Skeletal muscle satellite cell (primary cell): ENCODE measurements around the gene TBL2. TPM values are rescaled to one million over a fixed set of nuclear protein-coding genes. Genes with fewer than 3 reads are reported as not detected.
A peak's percentile ranks its signal among the peaks of the same experiment; 100 is the strongest.
"Not testable (repeated sequence)": the region's sequence is repeated elsewhere in the genome, so short reads cannot be mapped to it uniquely, and the experiment has no call there.

Experiments
- H3K27me3 ChIP-seq: 2 replicates; pipeline ENCODE4 v1.7.0; 2013; ENCODE audit warnings: low read length; ENCODE audit not compliant: control insufficient read depth, insufficient read depth
- H3K36me3 ChIP-seq: 2 replicates; pipeline ENCODE4 v1.7.0; 2013; ENCODE audit warnings: mild to moderate bottlenecking, control low read depth, low read length; ENCODE audit not compliant: insufficient read depth
- H3K4me1 ChIP-seq: 2 replicates; pipeline ENCODE4 v1.7.0; 2013; ENCODE audit warnings: low read length; ENCODE audit not compliant: control insufficient read depth, insufficient read depth
- H3K4me2 ChIP-seq: 2 replicates; pipeline ENCODE4 v1.7.0; 2013; ENCODE audit warnings: mild to moderate bottlenecking, low read length
- H3K4me3 ChIP-seq: 2 replicates; pipeline ENCODE4 v1.7.0; 2013; ENCODE audit warnings: low read length
- H3K9ac ChIP-seq: 2 replicates; pipeline ENCODE4 v1.7.0; 2013; ENCODE audit warnings: mild to moderate bottlenecking, low read depth, low read length, moderate library complexity
- H3K9me3 ChIP-seq: replicated peaks from 2 replicates; pipeline ENCODE4 v1.7.0; 2013; ENCODE audit warnings: mild to moderate bottlenecking, control low read depth, low read length
- total RNA-seq: library from RNA; depleted of rRNA; stranded (reverse); fragments of >200 nt; gene quantifications from 2 replicates; pipeline ENCODE4 v1.2.3, GENCODE V29; 2012; rRNA removed

TBL2 gene
- total RNA-seq = 69.5 and 94.1 TPM in 2 replicates

DNA sequence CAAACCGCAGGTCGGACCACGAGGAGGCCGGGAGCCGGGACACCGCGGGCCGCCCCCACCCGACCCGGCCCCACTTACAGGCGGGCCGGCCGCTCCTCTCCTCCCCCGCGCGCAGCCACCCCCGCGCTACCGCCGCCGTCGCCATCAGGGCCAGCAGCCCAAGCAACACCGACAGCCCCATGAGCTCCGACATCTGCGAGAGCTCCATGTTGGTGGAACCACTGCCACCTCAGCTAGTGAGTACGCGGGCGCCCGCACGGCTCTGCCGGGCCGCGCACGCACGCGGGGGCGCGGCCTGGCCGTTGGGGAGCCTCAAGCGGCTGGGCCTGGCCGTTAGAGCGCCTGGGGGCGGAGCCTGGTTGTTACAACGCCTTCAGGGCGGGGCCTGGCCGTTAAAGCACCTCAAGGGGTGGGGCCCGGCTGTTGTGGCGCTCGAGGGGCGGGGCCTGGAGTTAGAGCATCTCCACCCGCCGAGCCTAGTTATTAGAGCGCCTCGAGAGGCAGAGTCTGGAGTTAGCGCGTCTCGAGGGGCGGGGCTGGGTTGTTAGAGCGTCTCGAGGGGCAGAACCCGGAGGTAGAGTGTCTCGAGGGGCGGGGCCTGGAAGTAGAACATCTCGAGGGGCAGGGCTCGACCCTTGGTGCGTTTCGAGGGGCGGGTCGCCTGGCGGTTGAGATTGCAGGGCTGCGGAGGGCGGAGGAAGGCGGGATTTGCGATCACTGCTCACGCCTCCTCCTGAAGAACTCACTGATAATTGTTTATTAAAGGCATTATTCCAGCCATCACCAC lies at the start of gene TBL2:
TSS of gene TBL2 (minus strand) at position 238 of the 787 bp plus-strand sequence. CDS start at position 208, 30 bp downstream.
- peak within 1 kb of the TSS; percentile 98 for H3K9ac ChIP-seq
- H3K4me1 ChIP-seq = peaks cover 31% of the 10 kb centered on the region
- no peaks in the 10 kb centered on the region for H3K9me3 ChIP-seq
- H3K36me3 ChIP-seq = peaks cover 15% of the 10 kb centered on the region
- H3K4me3 ChIP-seq = peak within 1 kb of the TSS; percentile 91
- peak within 1 kb of the TSS; percentile 94 for H3K4me2 ChIP-seq
- H3K27me3 ChIP-seq = no peaks in the 10 kb centered on the region

DNA sequence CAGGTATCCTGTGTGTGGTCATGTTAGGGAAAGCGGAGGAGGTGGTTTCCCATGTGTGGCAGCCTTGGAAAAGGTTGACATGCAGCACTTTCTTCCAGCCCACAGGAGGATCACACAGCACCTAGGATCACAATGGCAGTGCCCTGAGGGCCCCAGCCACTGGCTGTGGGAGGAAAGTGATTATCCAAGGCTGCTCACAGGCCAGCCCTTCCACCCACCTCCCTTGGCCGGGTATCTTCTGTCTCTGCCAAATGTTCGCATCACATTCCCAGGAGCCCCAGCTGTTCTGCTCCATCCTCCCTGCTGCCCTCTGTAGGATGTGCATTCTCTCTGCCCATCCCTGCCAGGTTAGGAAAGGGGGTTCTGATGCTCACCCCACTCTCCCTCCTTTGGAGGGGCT lies 48.4 kb upstream of the TBL2 start:
- Histone ChIP-seq H3K36me3 (no peaks in the 10 kb centered on the region), H3K4me1 (peaks cover 10% of the 10 kb centered on the region), H3K27me3 (peaks cover 61% of the 10 kb centered on the region), H3K9me3 (no peaks in the 10 kb centered on the region), H3K9ac (no peak overlapping the region), H3K4me3 (no peak overlapping the region), H3K4me2 (no peak overlapping the region)

DNA sequence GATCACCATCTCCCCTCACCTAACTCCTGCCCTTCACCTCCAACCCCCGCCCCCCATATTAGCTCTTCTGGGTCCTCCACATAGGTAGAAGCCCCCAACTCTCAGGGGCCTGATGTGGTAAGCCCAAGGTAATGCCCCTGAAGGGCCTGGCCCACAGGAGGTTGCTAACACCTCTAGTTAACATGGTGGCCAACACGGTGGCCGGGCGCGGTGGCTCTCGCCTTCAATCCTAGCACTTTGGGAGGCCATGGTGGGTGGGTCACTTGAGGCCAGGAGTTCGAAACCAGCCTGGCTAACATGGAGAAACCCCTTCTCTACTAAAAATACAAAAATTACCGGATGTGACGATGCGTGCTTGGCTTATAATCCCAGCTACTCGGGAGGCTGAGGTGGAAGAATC lies 46.9 kb upstream of the TBL2 start:
- H3K9ac ChIP-seq = no peak overlapping the region
- no peak overlapping the region for H3K4me3 ChIP-seq
- no peaks in the 10 kb centered on the region for H3K36me3 ChIP-seq
- H3K4me2 ChIP-seq = no peak overlapping the region
- H3K27me3 ChIP-seq = peaks cover 65% of the 10 kb centered on the region
- no peaks in the 10 kb centered on the region for H3K9me3 ChIP-seq
- peaks cover 10% of the 10 kb centered on the region for H3K4me1 ChIP-seq

DNA sequence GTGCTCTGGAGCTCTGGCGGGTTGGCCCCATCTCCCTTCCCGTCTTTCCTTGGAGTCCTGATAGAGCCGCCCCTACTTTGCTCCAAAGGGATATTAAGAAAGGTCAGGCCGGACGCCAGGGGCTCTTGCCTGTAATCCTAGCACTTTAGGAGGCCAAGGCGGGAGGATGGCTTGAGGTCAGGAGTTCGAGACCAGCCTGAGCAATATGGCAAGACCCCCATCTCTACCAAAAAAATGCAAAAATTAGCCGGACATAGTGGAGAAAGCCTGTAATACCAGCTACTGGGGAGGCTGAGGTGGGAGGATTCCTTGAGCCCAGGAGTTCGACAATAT lies 46.3 kb upstream of the TBL2 start:
- peak overlapping the region; percentile 69 for H3K4me3 ChIP-seq
- H3K4me1 ChIP-seq = peaks cover 10% of the 10 kb centered on the region
- H3K9ac ChIP-seq = no peak overlapping the region
- no peaks in the 10 kb centered on the region for H3K36me3 ChIP-seq
- H3K4me2 ChIP-seq = peak overlapping the region; percentile 94
- no peaks in the 10 kb centered on the region for H3K9me3 ChIP-seq
- peaks cover 65% of the 10 kb centered on the region for H3K27me3 ChIP-seq

DNA sequence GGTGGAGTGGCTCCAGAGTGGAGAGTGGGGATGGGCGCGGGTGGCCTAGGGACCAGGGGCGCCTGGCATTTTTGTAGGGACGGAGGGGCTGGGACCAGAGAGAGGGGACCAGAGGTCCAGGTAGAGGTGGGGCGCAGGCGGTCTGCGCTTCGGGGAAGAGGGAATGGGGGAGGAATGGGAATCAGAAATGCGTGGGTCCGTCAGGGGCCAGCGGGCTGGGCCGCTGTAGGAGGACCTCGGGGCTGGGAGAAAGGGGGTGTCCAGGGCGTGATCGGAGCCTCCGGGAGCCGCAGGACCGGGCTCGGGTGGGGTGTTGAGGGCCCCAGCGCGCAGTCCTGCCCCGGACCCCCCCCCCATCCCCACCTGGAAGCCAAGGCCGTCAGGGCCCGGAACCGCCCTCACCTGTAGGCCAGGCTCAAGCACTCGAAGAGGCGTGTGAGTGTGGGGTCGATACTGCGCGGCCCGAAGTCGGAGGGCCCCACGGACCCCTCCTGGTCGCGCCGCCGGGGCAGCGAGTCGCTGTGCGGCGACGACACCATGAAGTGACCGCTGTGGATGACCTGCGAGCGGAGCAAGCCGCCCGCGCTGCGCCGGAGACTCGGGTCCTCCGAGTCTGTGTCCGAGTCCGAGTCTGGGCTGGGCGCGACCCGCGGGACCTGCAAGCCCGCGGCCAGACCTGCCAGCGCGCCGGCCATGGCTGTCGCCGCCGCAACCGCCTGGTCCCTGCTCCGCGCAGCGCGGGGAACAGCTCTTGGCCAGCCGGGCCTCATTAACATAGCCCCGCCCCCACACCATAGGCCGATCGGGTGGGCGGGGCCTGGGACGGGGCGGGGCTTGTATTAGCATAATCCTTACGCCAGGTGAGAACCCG lies 45.7 kb upstream of the TBL2 start, which contains the start of gene MLXIPL:
TSS of gene MLXIPL (minus strand) at position 725 of the 871 bp plus-strand sequence. CDS start at position 695, 30 bp downstream.
- Histone ChIP-seq H3K4me1 (peaks cover 10% of the 10 kb centered on the region), H3K36me3 (no peaks in the 10 kb centered on the region), H3K4me3 (peak within 1 kb of the TSS; percentile 69), H3K27me3 (peaks cover 64% of the 10 kb centered on the region), H3K9me3 (no peaks in the 10 kb centered on the region), H3K4me2 (peak within 1 kb of the TSS; percentile 94), H3K9ac (no peak within 1 kb of the TSS)

- H3K4me3 ChIP-seq = no peak overlapping the region
- H3K27me3 ChIP-seq = peaks cover 55% of the 10 kb centered on the region
- peaks cover 10% of the 10 kb centered on the region for H3K4me1 ChIP-seq
- no peaks in the 10 kb centered on the region for H3K9me3 ChIP-seq
- no peak overlapping the region for H3K9ac ChIP-seq
- H3K4me2 ChIP-seq = no peak overlapping the region
- H3K36me3 ChIP-seq = no peaks in the 10 kb centered on the region
Observed at GRCh38 chr7:73622909-73623797, 44.8 kb upstream of the TBL2 start.

DNA sequence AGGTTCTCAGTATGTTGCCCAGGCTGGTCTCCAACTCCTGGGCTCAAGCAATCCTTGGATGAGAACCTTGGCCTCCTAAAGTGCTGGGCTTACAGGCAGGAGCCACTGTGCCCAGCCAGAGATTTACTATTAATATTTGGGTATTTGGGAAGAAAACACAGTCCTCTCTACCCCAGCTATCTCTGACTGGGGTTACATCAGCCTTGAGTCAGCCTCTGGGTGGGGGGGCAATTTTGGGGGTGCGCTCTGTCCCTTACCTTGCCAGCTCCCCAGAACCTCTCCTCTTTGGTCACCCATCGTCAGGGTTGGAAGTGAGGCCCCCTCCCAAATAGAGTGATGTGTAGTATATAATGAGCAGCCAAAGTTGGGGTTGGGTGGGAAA lies 44.1 kb upstream of the TBL2 start:
- Histone ChIP-seq H3K4me3 (no peak overlapping the region), H3K4me2 (no peak overlapping the region), H3K4me1 (peaks cover 10% of the 10 kb centered on the region), H3K9me3 (no peaks in the 10 kb centered on the region), H3K9ac (no peak overlapping the region), H3K27me3 (peaks cover 48% of the 10 kb centered on the region), H3K36me3 (no peaks in the 10 kb centered on the region)

GRCh38 chr7:73621168-73622063 lies 43.0 kb upstream of the TBL2 start:
- peaks cover 10% of the 10 kb centered on the region for H3K4me1 ChIP-seq
- H3K4me3 ChIP-seq = no peak overlapping the region
- H3K27me3 ChIP-seq = peaks cover 39% of the 10 kb centered on the region
- H3K4me2 ChIP-seq = no peak overlapping the region
- H3K9ac ChIP-seq = no peak overlapping the region
- H3K36me3 ChIP-seq = no peaks in the 10 kb centered on the region
- no peaks in the 10 kb centered on the region for H3K9me3 ChIP-seq

DNA sequence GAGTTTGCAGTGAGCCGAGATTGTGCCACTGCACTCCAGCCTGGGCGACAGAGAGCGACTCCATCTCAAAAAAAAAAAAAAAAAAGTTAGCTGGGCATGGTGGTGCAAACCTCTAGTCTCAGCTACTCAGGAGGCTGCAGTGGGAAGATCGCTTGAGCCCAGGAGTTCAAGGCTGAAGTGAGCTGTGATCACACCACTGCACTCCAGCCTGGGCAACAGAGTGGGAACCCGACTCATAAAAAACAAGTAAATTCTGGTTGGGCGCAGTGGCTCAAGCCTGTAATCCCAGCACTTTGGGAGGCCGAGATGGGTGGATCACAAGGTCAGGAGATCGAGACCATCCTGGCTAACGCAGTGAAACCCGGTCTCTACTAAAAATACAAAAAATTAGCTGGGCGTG lies 41.0 kb upstream of the TBL2 start:
- H3K36me3 ChIP-seq, H3K9me3 ChIP-seq, H3K4me2 ChIP-seq, H3K4me1 ChIP-seq, H3K9ac ChIP-seq, H3K4me3 ChIP-seq: not testable (repeated sequence)
- H3K27me3 ChIP-seq = peaks cover 31% of the 10 kb centered on the region

DNA sequence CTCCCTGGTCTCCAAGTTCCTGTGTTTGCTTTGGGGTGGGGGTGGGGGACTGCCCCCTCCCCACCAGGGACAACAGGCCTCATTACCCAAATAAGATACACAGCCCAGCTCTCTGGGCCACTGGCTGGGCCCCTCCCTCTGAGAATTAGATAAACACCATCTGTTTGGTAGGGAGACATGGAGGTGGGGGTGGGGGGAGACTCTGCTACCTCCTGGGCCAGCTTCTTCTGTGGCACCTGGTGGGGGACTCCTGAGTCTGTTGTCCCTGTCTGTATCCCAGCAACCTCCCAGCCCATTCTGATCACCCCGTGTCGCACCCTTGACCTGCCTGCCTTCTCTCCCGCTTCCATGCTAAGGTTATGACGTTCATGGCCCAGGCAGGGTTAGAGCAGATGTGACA lies 40.2 kb upstream of the TBL2 start:
- Histone ChIP-seq H3K4me1 (peaks cover 6% of the 10 kb centered on the region), H3K36me3 (no peaks in the 10 kb centered on the region), H3K9ac (no peak overlapping the region), H3K4me3 (no peak overlapping the region), H3K9me3 (no peaks in the 10 kb centered on the region), H3K27me3 (peaks cover 31% of the 10 kb centered on the region), H3K4me2 (no peak overlapping the region)
